ENCODE measurements around the gene KNCN.
A peak's percentile ranks its signal among the peaks of the same experiment; 100 is the strongest.

KNCN gene

DNA sequence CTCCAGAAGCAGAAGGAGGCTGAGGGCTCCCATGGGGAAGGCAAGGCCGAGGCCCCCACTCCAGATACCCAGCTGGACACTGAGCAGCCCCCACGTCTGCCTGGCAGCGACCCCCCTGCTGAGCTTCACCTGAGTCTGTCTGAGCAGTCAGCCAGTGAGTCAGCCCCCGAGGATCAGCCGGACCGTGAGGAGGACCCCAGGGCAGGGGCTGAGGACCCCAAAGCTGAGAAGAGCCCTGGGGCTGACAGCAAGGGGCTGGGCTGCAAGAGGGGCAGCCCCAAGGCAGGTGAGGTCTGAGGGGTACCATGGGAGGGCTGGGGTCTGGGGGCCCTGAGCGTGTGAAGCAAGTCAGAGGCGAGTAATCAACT lies 40.5 kb downstream of the KNCN start:
- ATAC-seq (no peak), DNase-seq (no peak)
- H3K4me1 Mint-ChIP-seq: no peaks in the 10 kb centered on the region
- H3K4me3 Mint-ChIP-seq: no peak overlapping the region
- peaks cover 57% of the 10 kb centered on the region for H3K27me3 Mint-ChIP-seq
- no peaks in the 10 kb centered on the region for H3K9me3 Mint-ChIP-seq
- no peak overlapping the region for H3K27ac Mint-ChIP-seq

DNA sequence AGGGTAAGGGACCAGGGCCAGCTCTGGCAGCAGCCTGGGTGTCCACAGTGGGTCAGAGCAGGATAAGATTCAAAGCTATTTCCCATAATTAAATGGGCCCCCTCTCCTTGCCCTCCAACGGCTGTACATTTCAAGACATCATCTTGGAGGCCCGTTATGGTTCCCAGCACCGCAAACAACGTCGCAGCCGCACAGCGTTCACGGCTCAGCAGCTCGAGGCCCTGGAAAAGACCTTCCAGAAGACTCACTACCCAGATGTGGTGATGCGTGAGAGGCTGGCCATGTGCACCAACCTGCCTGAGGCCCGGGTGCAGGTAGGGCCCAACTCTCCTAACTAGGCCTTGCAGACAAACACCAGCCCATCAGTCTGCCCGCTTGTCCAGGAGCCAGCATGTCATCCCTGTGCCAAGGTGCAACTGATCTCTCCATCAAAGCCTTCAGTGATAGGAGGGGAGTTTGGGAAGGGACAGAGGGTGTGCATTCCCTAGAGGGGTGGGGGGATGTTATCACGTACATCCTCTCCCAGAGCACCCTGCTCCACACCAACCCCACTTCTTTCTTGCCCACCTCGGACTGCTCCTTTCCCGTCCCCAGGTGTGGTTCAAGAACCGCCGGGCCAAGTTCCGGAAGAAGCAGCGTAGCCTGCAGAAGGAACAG lies 41.0 kb downstream of the KNCN start:
- Mint-ChIP-seq H3K27ac (no peak overlapping the region), H3K4me1 (no peaks in the 10 kb centered on the region), H3K4me3 (no peak overlapping the region), H3K9me3 (no peaks in the 10 kb centered on the region), H3K27me3 (peaks cover 52% of the 10 kb centered on the region)
- ATAC-seq (no peak), DNase-seq (no peak)

DNA sequence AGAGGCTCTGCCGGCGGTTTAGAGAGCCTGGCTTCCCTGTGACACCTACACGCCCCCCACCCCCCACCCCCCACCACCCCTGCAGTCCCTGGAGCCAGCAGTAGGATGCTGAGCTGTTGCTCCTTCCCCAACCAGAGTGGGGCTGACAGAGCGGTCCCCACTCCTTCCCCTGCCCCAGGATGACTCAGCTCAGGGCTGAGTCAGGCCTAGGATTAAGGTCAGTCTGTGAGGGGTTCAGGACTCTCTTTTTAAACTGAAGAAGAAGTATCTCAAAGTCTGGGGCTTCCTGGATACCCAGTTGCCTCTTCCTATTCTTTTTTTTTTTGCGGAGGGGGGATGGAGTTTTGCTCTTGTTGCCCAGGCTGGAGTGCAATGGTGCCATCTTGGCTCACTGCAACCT lies 42.7 kb downstream of the KNCN start:
- Mint-ChIP-seq H3K9me3 (no peaks in the 10 kb centered on the region), H3K27me3 (peaks cover 43% of the 10 kb centered on the region), H3K4me1 (no peaks in the 10 kb centered on the region), H3K27ac (no peak overlapping the region), H3K4me3 (no peak overlapping the region)
- DNase-seq (no peak), ATAC-seq (peak; percentile 53)

DNA sequence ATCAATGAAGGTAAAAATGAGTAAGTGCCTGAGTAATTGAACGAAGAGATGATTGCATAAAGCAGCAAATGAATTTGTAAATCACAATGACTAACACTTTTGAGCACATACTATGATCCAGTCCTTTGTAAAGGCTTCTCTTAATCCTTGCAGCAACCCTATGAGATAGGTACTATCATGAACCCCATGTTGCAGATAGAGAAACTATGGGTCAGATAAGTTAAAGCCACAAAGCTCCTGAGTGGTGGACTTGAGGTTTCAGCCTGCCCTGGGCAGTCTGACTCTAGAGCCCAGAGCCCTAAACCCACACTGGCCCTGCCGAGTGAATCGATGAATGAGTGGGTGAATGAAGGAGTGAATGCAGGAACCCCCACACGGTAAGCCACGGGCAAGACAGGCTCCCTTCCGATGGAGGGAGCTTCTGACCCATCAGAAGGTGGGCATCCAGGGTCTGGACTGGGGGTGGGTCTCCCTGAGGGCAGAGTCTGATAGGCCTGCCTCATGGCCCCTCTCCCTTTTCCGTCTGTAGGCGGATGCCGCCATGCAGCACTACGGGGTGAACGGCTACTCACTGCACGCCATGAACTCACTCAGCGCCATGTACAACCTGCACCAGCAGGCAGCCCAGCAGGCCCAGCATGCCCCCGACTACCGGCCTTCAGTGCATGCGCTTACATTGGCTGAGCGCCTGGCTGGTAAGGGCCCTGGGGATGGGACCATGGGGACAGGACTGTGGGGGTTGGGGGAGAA lies 44.8 kb downstream of the KNCN start:
- Mint-ChIP-seq H3K27me3 (peaks cover 44% of the 10 kb centered on the region), H3K27ac (no peak overlapping the region), H3K4me1 (no peaks in the 10 kb centered on the region), H3K4me3 (no peak overlapping the region), H3K9me3 (no peaks in the 10 kb centered on the region)
- no peak for ATAC-seq
- DNase-seq: no peak

DNA sequence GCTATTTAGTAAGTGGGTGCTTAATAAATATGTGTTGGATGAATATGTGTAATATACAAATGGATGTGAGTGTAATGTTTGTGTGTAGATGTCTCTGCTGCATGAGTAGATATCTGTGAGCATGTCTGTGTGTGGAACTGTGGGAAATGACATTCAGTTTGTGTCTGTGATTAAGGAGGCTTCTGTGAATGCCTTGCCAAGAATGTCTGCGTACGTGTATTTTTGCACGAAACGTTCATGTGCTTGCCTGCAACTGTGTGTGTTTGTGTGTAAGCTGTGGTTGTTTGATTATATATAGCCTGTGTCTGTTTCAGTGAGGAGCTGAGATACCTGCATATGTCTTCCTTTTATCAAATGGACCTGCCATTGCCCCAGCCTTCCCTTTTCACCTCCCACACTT lies 48.0 kb downstream of the KNCN start:
- H3K9me3 Mint-ChIP-seq: no peaks in the 10 kb centered on the region
- no peak overlapping the region for H3K4me3 Mint-ChIP-seq
- ATAC-seq: no peak
- H3K27me3 Mint-ChIP-seq: peaks cover 42% of the 10 kb centered on the region
- no peaks in the 10 kb centered on the region for H3K4me1 Mint-ChIP-seq
- no peak overlapping the region for H3K27ac Mint-ChIP-seq
- no peak for DNase-seq

DNA sequence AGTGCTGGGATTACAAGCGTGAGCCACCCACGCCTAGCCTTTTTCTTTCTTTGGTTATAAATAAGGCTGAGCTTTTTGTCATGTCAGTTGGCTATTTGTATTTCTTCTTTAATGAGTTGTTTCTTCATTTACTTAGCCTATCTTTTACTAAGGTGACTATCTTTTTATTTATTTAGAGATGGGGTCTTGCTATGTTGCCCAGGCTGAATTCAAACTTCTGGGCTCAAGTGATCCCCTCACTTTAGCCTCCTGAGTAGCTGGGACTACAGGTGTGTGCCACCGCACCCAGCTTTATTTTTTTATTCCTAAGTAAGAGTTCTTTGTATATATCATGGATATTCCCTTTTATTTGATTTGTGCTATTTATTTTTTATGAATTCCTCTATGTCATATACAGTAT lies 49.9 kb downstream of the KNCN start:
- DNase-seq: no peak
- no peak overlapping the region for H3K27ac Mint-ChIP-seq
- ATAC-seq: no peak
- no peak overlapping the region for H3K4me3 Mint-ChIP-seq
- H3K9me3 Mint-ChIP-seq: no peaks in the 10 kb centered on the region
- no peaks in the 10 kb centered on the region for H3K4me1 Mint-ChIP-seq
- H3K27me3 Mint-ChIP-seq: peaks cover 35% of the 10 kb centered on the region

DNA sequence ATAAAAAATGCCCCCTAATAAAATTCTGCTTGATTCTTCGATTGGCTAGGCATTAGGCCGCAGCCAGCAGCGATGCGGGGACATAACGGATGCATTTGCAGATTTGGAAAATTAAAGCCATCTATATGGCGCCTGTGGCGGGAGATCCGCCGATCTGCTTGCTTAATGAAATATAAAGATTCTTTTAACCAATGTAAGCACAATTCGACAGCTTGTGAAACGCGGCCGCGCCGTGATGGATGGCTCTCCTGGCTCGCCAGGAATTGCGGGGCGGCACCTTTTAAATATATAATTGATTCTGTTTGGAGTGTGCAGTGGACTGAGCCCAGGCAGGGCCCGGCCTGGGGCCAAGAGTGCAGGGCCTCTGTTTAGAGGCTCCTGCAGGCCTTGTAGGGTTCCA lies 53.8 kb downstream of the KNCN start:
- peaks cover 1% of the 10 kb centered on the region for H3K4me1 Mint-ChIP-seq
- no peaks in the 10 kb centered on the region for H3K9me3 Mint-ChIP-seq
- H3K27me3 Mint-ChIP-seq: peaks cover 55% of the 10 kb centered on the region
- H3K27ac Mint-ChIP-seq: no peak overlapping the region
- no peak for DNase-seq
- no peak for ATAC-seq
- no peak overlapping the region for H3K4me3 Mint-ChIP-seq

DNA sequence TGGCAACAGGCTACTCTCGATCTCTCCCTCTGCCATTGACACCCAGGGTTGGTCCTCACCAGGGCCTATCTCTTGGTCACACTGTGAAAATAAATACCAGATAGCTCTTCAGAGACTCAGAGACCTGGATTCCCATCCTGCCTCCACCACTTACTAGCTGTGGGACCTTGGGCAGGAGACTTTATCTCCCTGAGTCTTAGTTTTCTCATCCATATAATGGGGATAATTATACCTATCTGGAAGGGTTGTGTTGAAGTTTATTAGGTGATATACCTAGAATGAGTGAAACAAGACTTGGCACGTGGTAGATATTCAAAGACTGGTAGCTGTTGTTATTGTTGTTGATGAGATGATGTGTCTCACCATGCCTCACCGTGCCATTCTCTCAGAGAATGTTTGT lies 54.4 kb downstream of the KNCN start:
- H3K9me3 Mint-ChIP-seq: no peaks in the 10 kb centered on the region
- ATAC-seq: no peak
- H3K27ac Mint-ChIP-seq: no peak overlapping the region
- peaks cover 8% of the 10 kb centered on the region for H3K4me1 Mint-ChIP-seq
- peaks cover 55% of the 10 kb centered on the region for H3K27me3 Mint-ChIP-seq
- no peak overlapping the region for H3K4me3 Mint-ChIP-seq
- no peak for DNase-seq

DNA sequence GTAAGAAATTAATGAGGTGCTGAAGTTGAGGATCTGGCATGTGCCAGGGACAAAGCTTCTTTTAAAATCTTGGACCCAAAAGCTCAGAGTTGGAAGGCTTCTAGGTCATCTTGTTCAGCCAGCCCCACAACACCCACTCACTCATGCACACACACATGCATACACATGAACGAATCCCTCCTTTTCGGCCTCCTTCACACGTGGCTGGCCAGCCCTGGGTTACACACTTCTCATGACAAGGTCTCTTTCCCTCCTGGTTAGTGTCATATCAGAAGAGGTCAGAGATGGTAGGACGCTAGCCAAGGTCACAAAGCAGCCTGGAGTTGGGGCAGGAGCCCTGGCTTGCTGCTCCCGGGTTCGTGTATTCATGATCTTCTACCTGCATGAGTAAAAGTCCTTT lies 54.9 kb downstream of the KNCN start:
- no peaks in the 10 kb centered on the region for H3K9me3 Mint-ChIP-seq
- no peak overlapping the region for H3K27ac Mint-ChIP-seq
- DNase-seq (no peak), ATAC-seq (no peak)
- H3K27me3 Mint-ChIP-seq: peaks cover 58% of the 10 kb centered on the region
- peaks cover 13% of the 10 kb centered on the region for H3K4me1 Mint-ChIP-seq
- no peak overlapping the region for H3K4me3 Mint-ChIP-seq

DNA sequence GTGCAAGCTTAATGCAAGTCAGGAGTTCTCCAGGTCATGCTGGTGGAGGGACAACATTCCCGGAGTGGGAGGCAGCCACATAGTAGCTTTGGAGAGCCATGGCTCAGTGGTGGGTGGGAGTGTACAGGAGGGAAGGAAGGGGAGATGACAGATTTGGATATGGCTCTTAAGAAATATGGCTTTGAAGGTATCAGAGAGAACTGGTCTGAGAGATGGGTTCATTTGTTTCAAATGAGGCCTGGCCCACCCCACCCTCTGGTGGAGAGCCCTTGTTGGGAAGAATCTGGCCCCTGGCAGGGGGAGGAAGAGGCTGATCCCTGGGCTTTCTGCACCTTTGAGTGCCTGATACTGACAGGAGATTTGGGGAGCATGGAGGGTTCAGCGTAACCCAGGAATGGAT lies 55.7 kb downstream of the KNCN start:
- no peak for ATAC-seq
- H3K4me1 Mint-ChIP-seq: peaks cover 16% of the 10 kb centered on the region

More for the DNA sequence above, 55.7 kb downstream of the KNCN start:
- Mint-ChIP-seq H3K9me3 (no peaks in the 10 kb centered on the region), H3K4me3 (no peak overlapping the region), H3K27ac (no peak overlapping the region), H3K27me3 (peaks cover 65% of the 10 kb centered on the region)
- no peak for DNase-seq

All from stimulated activated naive CD8-positive, alpha-beta T cell treated with anti-CD3 and anti-CD28 coated beads, Interleukin-15, amount 100 ng/mL, for 72 hours (primary cell).